ENCODE data around the gene ORC6. TPM values are rescaled to one million over a fixed set of nuclear protein-coding genes. Genes with fewer than 3 reads are reported as not detected.

The ORC6 gene
- total and polyA plus RNA-seq, 9 of the 15 experiments (the other 6 are each of a cell fraction or from before 2014, with no cell fraction given): 18.7 to 71.4 (median 47.0) TPM

GRCh38 chr16:46689365-46690280, at the start of gene ORC6 (continued):
- no peak for TF ChIP-seq ATF2 (CRISPR knock-in tag; IDR thresholded peaks at IDR 0.05)
- no peak for TF ChIP-seq ZBTB33 (CRISPR knock-in tag; IDR thresholded peaks at IDR 0.05)
- TF ChIP-seq ZNF41 (CRISPR knock-in tag; conservative IDR thresholded peaks at IDR 0.05): no peak
- TF ChIP-seq MTA1 (IDR thresholded peaks at IDR 0.05; ENCODE audit: borderline replicate concordance): no peak
- TF ChIP-seq BRF2 (IDR thresholded peaks at IDR 0.05; ENCODE audit: borderline replicate concordance, insufficient read depth, insufficient read length): no peak
- no peak for TF ChIP-seq BRD9 (IDR thresholded peaks at IDR 0.05; ENCODE audit: low read depth, partially characterized antibody)
- TF ChIP-seq KAT7 (CRISPR knock-in tag; IDR thresholded peaks at IDR 0.05; ENCODE audit: borderline replicate concordance): no peak; the same call in 1 of the 2 replicates
- no peak for TF ChIP-seq XRCC3 (IDR thresholded peaks at IDR 0.05)
- no peak for TF ChIP-seq MCM7 (IDR thresholded peaks at IDR 0.05)
- TF ChIP-seq IRF9 (tag; IDR thresholded peaks at IDR 0.05): no peak
- peak; percentile 66; the same call in 1 of the 2 replicates for TF ChIP-seq POLR2H (tag; IDR thresholded peaks at IDR 0.05; ENCODE audit: low read depth)
- TF ChIP-seq MLLT1 (IDR thresholded peaks at IDR 0.05): 0 out of 4 replicates have a peak, but pooled peaks of 1 of the 2 experiments have one; percentile 28
- TF ChIP-seq POLR2AphosphoS2 (IDR thresholded peaks at IDR 0.05; ENCODE audit: low read length): no peak
- TF ChIP-seq BMI1 (IDR thresholded peaks at IDR 0.05; ENCODE audit: low read length): no peak
- TF ChIP-seq RBFOX2 (IDR thresholded peaks at IDR 0.05; ENCODE audit: low read depth, low read length): peak; percentile 93
- no peak for TF ChIP-seq ZBTB9 (CRISPR knock-in tag; IDR thresholded peaks at IDR 0.05)
- no peak for TF ChIP-seq ZNF668 (CRISPR knock-in tag; IDR thresholded peaks at IDR 0.05)
- TF ChIP-seq KLF16 (IDR thresholded peaks at IDR 0.05): no peak
- TF ChIP-seq ZNF384 (IDR thresholded peaks at IDR 0.05; ENCODE audit: low read depth, low read length): no peak
- no peak for TF ChIP-seq DNMT1 (IDR thresholded peaks at IDR 0.05)
